Gastrocnemius medialis (tissue), 4 donors: ENCODE results near the gene TSC22D2.

Experiments
- CTCF ChIP-seq, 5 experiments: fragments of 450-650 bp in 3 of 5; fragments of 200-600 bp in 2 of 5; sonication (generic) in 2 of 5; IDR thresholded peaks in 4 of 5; conservative IDR thresholded peaks in 1 of 5; 1 replicate in 4 of 5; 2 replicates in 1 of 5; pipeline ENCODE4 v1.5.1; 2016 to 2019; ENCODE audit warnings: antibody characterized with exemption in 5 of 5, mild to moderate bottlenecking in 3 of 5, moderate library complexity in 3 of 5
- POLR2A ChIP-seq, 2 donors: fragments of 450-650 bp; IDR thresholded peaks; one replicate each; pipeline ENCODE4 v1.6.1; 2017; ENCODE audit warnings: antibody characterized with exemption in 2 of 2, mild to moderate bottlenecking in 2 of 2, moderate library complexity in 2 of 2

GRCh38 chr3:150376001-150376848, 31.9 kb upstream of the TSC22D2 start:
- no peak for TF ChIP-seq POLR2A (IDR thresholded peaks at IDR 0.05)
- TF ChIP-seq CTCF (IDR thresholded peaks at IDR 0.05 in 4 of 5, conservative IDR thresholded peaks at IDR 0.05 in 1 of 5) = no peak
